ENCODE measurements around the gene EOLA1.
A peak's percentile ranks its signal among the peaks of the same experiment; 100 is the strongest.
"Not testable (repeated sequence)": the region's sequence is repeated elsewhere in the genome, so short reads cannot be mapped to it uniquely, and the experiment has no call there.

The EOLA1 gene

GRCh38 chrX:149515954-149516602, 24.7 kb upstream of the EOLA1 start:
- DNase-seq = no peak

GRCh38 chrX:149516604-149517003, 24.2 kb upstream of the EOLA1 start:
- no peak for DNase-seq

- DNase-seq = no peak
These were observed 23.5 kb upstream of the EOLA1 start for GRCh38 chrX:149517308-149517707.

GRCh38 chrX:149518236-149518635, 22.6 kb upstream of the EOLA1 start:
- DNase-seq = no peak

GRCh38 chrX:149520636-149521277, 20.1 kb upstream of the EOLA1 start:
- not testable (repeated sequence) for DNase-seq

- no peak for DNase-seq
These were observed 19.4 kb upstream of the EOLA1 start for GRCh38 chrX:149521438-149521837.

- no peak for DNase-seq
These were observed 17.9 kb upstream of the EOLA1 start for GRCh38 chrX:149522916-149523315.

GRCh38 chrX:149525389-149525788, 15.4 kb upstream of the EOLA1 start:
- peak; percentile 7 for DNase-seq

- DNase-seq = not testable (repeated sequence)
These were observed 14.9 kb upstream of the EOLA1 start for GRCh38 chrX:149525903-149526302.

GRCh38 chrX:149526318-149527033, 14.3 kb upstream of the EOLA1 start:
- not testable (repeated sequence) for DNase-seq

GRCh38 chrX:149527705-149528104, 13.1 kb upstream of the EOLA1 start:
- no peak for DNase-seq

- no peak for DNase-seq
These were observed 12.4 kb upstream of the EOLA1 start for GRCh38 chrX:149528381-149528780.

- no peak for DNase-seq
These were observed 9.2 kb upstream of the EOLA1 start for GRCh38 chrX:149531599-149531998.

- DNase-seq = not testable (repeated sequence)
These were observed 7.9 kb upstream of the EOLA1 start for GRCh38 chrX:149532868-149533267.

- not testable (repeated sequence) for DNase-seq
These were observed 6.8 kb upstream of the EOLA1 start for GRCh38 chrX:149533999-149534398.

- not testable (repeated sequence) for DNase-seq
These were observed 5.7 kb upstream of the EOLA1 start for GRCh38 chrX:149534926-149535602.

GRCh38 chrX:149537474-149537873, 3.3 kb upstream of the EOLA1 start:
- not testable (repeated sequence) for DNase-seq

- DNase-seq = peak; percentile 89
These were observed 1.3 kb upstream of the EOLA1 start for GRCh38 chrX:149539283-149540130.

- DNase-seq = peak; percentile 88
These were observed 636 bp upstream of the EOLA1 start for GRCh38 chrX:149540131-149540620.

GRCh38 chrX:149541521-149542047, 772 bp downstream of the EOLA1 start:
- DNase-seq = no peak

- DNase-seq = not testable (repeated sequence)
These were observed 5.0 kb downstream of the EOLA1 start for GRCh38 chrX:149545545-149546543.

Measured in NCI-H2029 (cell line).